ENCODE data around the gene ACTMAP. TPM values are rescaled to one million over a fixed set of nuclear protein-coding genes. Genes with fewer than 3 reads are reported as not detected.

The ACTMAP gene
- total RNA-seq, 1 donor from 2014 or later = 1.9 TPM

GRCh38 chr19:40692212-40692551 is 58.1 kb downstream of the ACTMAP start:
- no peak overlapping the region for H3K4me3 ChIP-seq
- no peak overlapping the region for H2AFZ ChIP-seq (replicated peaks)
- Mint-ChIP-seq H3K4me3 (peak overlapping the region; percentile 27), H3K36me3 (peaks cover 13% of the 10 kb centered on the region), H3K4me1 (peaks cover 8% of the 10 kb centered on the region), H3K9me3 (no peaks in the 10 kb centered on the region), H3K27ac (peak overlapping the region; percentile 16), H3K27me3 (ENCODE audit: insufficient read depth, low read depth) (peaks cover 4% of the 10 kb centered on the region)
- H4K20me1 ChIP-seq (ENCODE audit: low read depth) = peaks cover 16% of the 10 kb centered on the region
- peaks cover 20% of the 10 kb centered on the region for H3K79me2 ChIP-seq (ENCODE audit: low read depth)
- H3K4me1 ChIP-seq = peaks cover 5% of the 10 kb centered on the region
- H3K36me3 ChIP-seq = no peaks in the 10 kb centered on the region
- H3K27me3 ChIP-seq = no peaks in the 10 kb centered on the region
- H3F3A ChIP-seq (ENCODE audit: low read depth) = peaks cover 13% of the 10 kb centered on the region
- TF ChIP-seq EZH2 (IDR thresholded peaks at IDR 0.05) = no peak
- TF ChIP-seq CTCF (IDR thresholded peaks at IDR 0.05) = no peak
- no peak for TF ChIP-seq EZH2phosphoT487 (IDR thresholded peaks at IDR 0.05)
- no peak overlapping the region for H3K4me2 ChIP-seq
- H3K9me3 ChIP-seq (ENCODE audit: low read depth) = no peaks in the 10 kb centered on the region
- no peak for DNase-seq (ENCODE audit: low spot score)
- no peak overlapping the region for H3K9ac ChIP-seq
- no peak overlapping the region for H3K27ac ChIP-seq

DNA sequence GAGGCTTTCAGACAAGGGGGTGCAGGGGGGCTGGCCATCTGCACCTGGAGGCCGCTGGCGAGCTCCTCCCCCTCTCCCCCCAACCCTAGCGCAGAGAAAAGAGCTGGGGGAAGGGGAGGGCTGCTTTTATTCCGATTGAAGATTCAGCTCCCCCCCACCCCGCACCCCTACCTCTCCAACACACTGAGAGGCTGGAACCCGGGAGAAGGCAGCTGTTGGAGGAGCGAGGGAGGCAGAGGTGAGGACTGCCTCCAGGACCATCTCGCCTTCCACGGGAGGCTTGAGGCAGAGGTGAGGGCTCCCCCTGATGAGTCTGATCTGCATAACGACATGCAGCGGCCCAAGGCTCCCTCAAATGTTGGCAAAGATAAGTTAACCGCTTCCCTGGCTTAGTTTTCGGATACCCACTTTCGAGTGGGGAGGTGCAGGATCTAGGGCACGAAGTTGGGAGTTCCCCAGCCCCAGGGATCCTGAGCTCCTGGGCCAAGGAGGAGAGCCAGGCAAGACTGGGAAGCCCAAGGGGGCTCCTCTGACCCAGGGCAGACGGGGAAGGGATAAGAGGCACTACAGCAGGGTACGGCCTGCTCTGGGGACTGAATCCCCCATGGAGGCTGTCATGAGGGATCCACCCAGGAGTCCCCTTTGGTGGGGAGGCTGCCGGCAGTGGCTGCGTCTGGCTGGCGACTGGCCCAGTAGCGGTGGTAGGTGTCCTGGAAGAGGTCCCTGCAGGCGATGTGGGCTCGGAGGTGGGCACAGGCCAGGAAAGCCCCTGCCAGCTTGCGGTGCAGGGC is 58.7 kb downstream of the ACTMAP start:
- Histone ChIP-seq H3K36me3 (no peaks in the 10 kb centered on the region), H4K20me1 (ENCODE audit: low read depth) (peaks cover 17% of the 10 kb centered on the region), H3K9ac (no peak overlapping the region), H3K27me3 (no peaks in the 10 kb centered on the region), H2AFZ (replicated peaks) (no peak overlapping the region), H3K9me3 (ENCODE audit: low read depth) (no peaks in the 10 kb centered on the region), H3F3A (ENCODE audit: low read depth) (peaks cover 13% of the 10 kb centered on the region), H3K79me2 (ENCODE audit: low read depth) (peaks cover 20% of the 10 kb centered on the region), H3K4me3 (no peak overlapping the region), H3K27ac (no peak overlapping the region), H3K4me1 (peaks cover 5% of the 10 kb centered on the region), H3K4me2 (peak overlapping the region; percentile 93)
- peaks cover 4% of the 10 kb centered on the region for H3K27me3 Mint-ChIP-seq (ENCODE audit: insufficient read depth, low read depth)
- H3K27ac Mint-ChIP-seq = no peak overlapping the region
- peak overlapping the region; percentile 65 for H3K4me3 Mint-ChIP-seq
- DNase-seq (ENCODE audit: low spot score) = peak; percentile 28
- H3K36me3 Mint-ChIP-seq = peaks cover 11% of the 10 kb centered on the region
- no peak for TF ChIP-seq CTCF (IDR thresholded peaks at IDR 0.05)
- no peak for TF ChIP-seq EZH2 (IDR thresholded peaks at IDR 0.05)
- no peak for TF ChIP-seq EZH2phosphoT487 (IDR thresholded peaks at IDR 0.05)
- H3K4me1 Mint-ChIP-seq = peaks cover 8% of the 10 kb centered on the region
- no peaks in the 10 kb centered on the region for H3K9me3 Mint-ChIP-seq

Small RNA genes within 50 kb of the gene (small RNA-seq; reads per million reads assigned to genes)
- not detected for gene RNU6-195P

Other genes with a start within 250 kb of the ACTMAP start
- 20.6 and 63.7 TPM in 2 replicates for gene SHKBP1, start 173.6 kb downstream of the ACTMAP start, total RNA-seq (ENCODE audit: low replicate concordance)
- 24.7 and 70.0 TPM in 2 replicates for gene LTBP4, start 149.1 kb downstream of the ACTMAP start, total RNA-seq (ENCODE audit: low replicate concordance)
- gene NUMBL, start 59.8 kb downstream of the ACTMAP start, total RNA-seq (ENCODE audit: low replicate concordance) = 6.4 and 19.8 TPM in 2 replicates
- 27.7 and 89.7 TPM in 2 replicates for gene COQ8B, start 33.6 kb downstream of the ACTMAP start, total RNA-seq (ENCODE audit: low replicate concordance)
- gene ITPKC, start 33.4 kb downstream of the ACTMAP start, total RNA-seq (ENCODE audit: low replicate concordance) = 6.5 and 12.4 TPM in 2 replicates
- 112 and 179 TPM in 2 replicates for gene SNRPA, start 726 bp upstream of the ACTMAP start, total RNA-seq (ENCODE audit: low replicate concordance)
- not detected in 2 replicates for gene MIA, start 25.0 kb upstream of the ACTMAP start, total RNA-seq (ENCODE audit: low replicate concordance)
- gene RAB4B, start 27.8 kb upstream of the ACTMAP start, total RNA-seq (ENCODE audit: low replicate concordance) = 12.9 and 27.0 TPM in 2 replicates
- gene EGLN2, start 48.7 kb upstream of the ACTMAP start, total RNA-seq (ENCODE audit: low replicate concordance) = 27.0 and 97.3 TPM in 2 replicates
- gene CYP2A6, start 100.0 kb upstream of the ACTMAP start, total RNA-seq (ENCODE audit: low replicate concordance) = not detected in 2 replicates
- not detected in 2 replicates for gene CYP2A7, start 131.8 kb upstream of the ACTMAP start, total RNA-seq (ENCODE audit: low replicate concordance)
- gene CYP2B6, start 240.8 kb upstream of the ACTMAP start, total RNA-seq (ENCODE audit: low replicate concordance) = not detected in 2 replicates